Renal cortical epithelial cell (primary cell): ENCODE data around the gene NALF2. TPM values are rescaled to one million over a fixed set of nuclear protein-coding genes. Genes with fewer than 3 reads are reported as not detected.

Source experiments
- DNase-seq: peaks from one replicate; pipeline ENCODE4 v3.0.0-alpha.2; 2011; ENCODE audit warnings: low read depth
- total RNA-seq: library from RNA; depleted of rRNA; stranded (reverse); fragments of >200 nt; gene quantifications from 2 replicates; pipeline ENCODE4 v1.2.3, GENCODE V29; 2014

NALF2 gene
- total RNA-seq, result 0.69 and 0.89 TPM in 2 replicates

GRCh38 chrX:69503782-69504625 lies at the start of gene NALF2:
Gene NALF2 (plus strand): TSS chrX:69504326. CDS start chrX:69505283, 957 bp downstream.
- DNase-seq, result peak; percentile 29

- no peak for DNase-seq
Observed at GRCh38 chrX:69457756-69458155, 46.4 kb upstream of the NALF2 start.

- no peak for DNase-seq
Observed at GRCh38 chrX:69466546-69466945, 37.6 kb upstream of the NALF2 start.

GRCh38 chrX:69469975-69470374 lies 34.2 kb upstream of the NALF2 start:
- DNase-seq, result no peak

- no peak for DNase-seq
Observed at GRCh38 chrX:69489625-69490024, 14.5 kb upstream of the NALF2 start.

GRCh38 chrX:69493193-69493592 lies 10.9 kb upstream of the NALF2 start:
- DNase-seq, result no peak

GRCh38 chrX:69493766-69494165 lies 10.4 kb upstream of the NALF2 start:
- DNase-seq, result peak; percentile 14

- DNase-seq, result no peak
Observed at GRCh38 chrX:69496183-69496582, 7.9 kb upstream of the NALF2 start.

GRCh38 chrX:69501429-69501828 lies 2.7 kb upstream of the NALF2 start:
- no peak for DNase-seq

- DNase-seq, result peak; percentile 7
Observed at GRCh38 chrX:69503228-69503781, 821 bp upstream of the NALF2 start.

- no peak for DNase-seq
Observed at GRCh38 chrX:69504626-69505612, 793 bp downstream of the NALF2 start.

- DNase-seq, result no peak
Observed at GRCh38 chrX:69505772-69506616, 1.9 kb downstream of the NALF2 start.

- DNase-seq, result peak; percentile 2
Observed at GRCh38 chrX:69506617-69507499, 2.7 kb downstream of the NALF2 start.

GRCh38 chrX:69507500-69507789 lies 3.3 kb downstream of the NALF2 start:
- no peak for DNase-seq

- no peak for DNase-seq
Observed at GRCh38 chrX:69508610-69509009, 4.5 kb downstream of the NALF2 start.

GRCh38 chrX:69510137-69510715 lies 6.1 kb downstream of the NALF2 start:
- no peak for DNase-seq

GRCh38 chrX:69510914-69511513 lies 6.9 kb downstream of the NALF2 start:
- no peak for DNase-seq

GRCh38 chrX:69522052-69522451 lies 17.9 kb downstream of the NALF2 start:
- no peak for DNase-seq

- DNase-seq, result no peak
Observed at GRCh38 chrX:69523314-69523713, 19.2 kb downstream of the NALF2 start.
